Naive thymus-derived CD4-positive, alpha-beta T cell (primary cell): ENCODE measurements around the gene TMEM138. TPM values are rescaled to one million over a fixed set of nuclear protein-coding genes. Genes with fewer than 3 reads are reported as not detected.
A peak's percentile ranks its signal among the peaks of the same experiment; 100 is the strongest.

ENCODE experiments used
- ATAC-seq: fragments of 150-1000 bp; cut with Tn5 transposase; 2 replicates; pipeline ENCODE4 v1.10.0; 2021; ENCODE audit warnings: mild to moderate bottlenecking, moderate library complexity
- CTCF ChIA-PET: fragments of 350-600 bp; sonication (Branson Sonifier 250); formaldehyde crosslinking; loops from one replicate; lab custom pipeline; 2021; ENCODE audit warnings: antibody characterized with exemption; lab: Charles Lee
- POLR2A ChIA-PET: fragments of 350-600 bp; sonication (Branson Sonifier 250); formaldehyde crosslinking; loops from one replicate; lab custom pipeline; 2021; ENCODE audit warnings: antibody characterized with exemption, inconsistent platforms; lab: Charles Lee
- DNase-seq, 9 donors: peaks; one replicate each; pipeline versions ENCODE4 v3.0.0 to v3.0.0-alpha.2; 2020 to 2022; ENCODE audit warnings: mixed read lengths in 1 of 9
- H3K27ac ChIP-seq: one replicate; pipeline ENCODE4 v1.7.0; 2013; ENCODE audit warnings: mild to moderate bottlenecking, low read depth, low read length, moderate library complexity
- H3K27me3 ChIP-seq, 2 donors: one replicate each; pipeline ENCODE4 v1.7.0; 2013; ENCODE audit warnings: low read length in 2 of 2, mild to moderate bottlenecking in 2 of 2, moderate library complexity in 2 of 2; ENCODE audit not compliant: control insufficient read depth in 2 of 2, insufficient read depth in 2 of 2
- H3K36me3 ChIP-seq, 3 experiments: 1 replicate in 2 of 3; 2 replicates in 1 of 3; pipeline ENCODE4 v1.7.0; 2013; ENCODE audit warnings: low read length in 3 of 3, mild to moderate bottlenecking in 3 of 3, moderate library complexity in 1 of 3; ENCODE audit not compliant: insufficient read depth in 3 of 3, control insufficient read depth in 2 of 3
- H3K4me1 ChIP-seq, 2 donors: one replicate each; pipeline ENCODE4 v1.7.0; 2013; ENCODE audit warnings: low read length in 2 of 2, mild to moderate bottlenecking in 2 of 2, moderate library complexity in 1 of 2; ENCODE audit not compliant: control insufficient read depth in 2 of 2, insufficient read depth in 2 of 2
- H3K4me3 ChIP-seq: 2 replicates; pipeline ENCODE4 v1.7.0; 2013; ENCODE audit warnings: mild to moderate bottlenecking, low read length
- H3K9me3 ChIP-seq, 3 experiments: 1 replicate in 2 of 3; 2 replicates in 1 of 3; pipeline ENCODE4 v1.7.0; 2013; ENCODE audit warnings: low read length in 3 of 3; ENCODE audit not compliant: control insufficient read depth in 2 of 3
- H3K27ac Mint-ChIP-seq, 9 donors: one replicate each; pipeline ENCODE4 v1.8.0; 2020 to 2022; ENCODE audit warnings: mixed read lengths in 9 of 9, mild to moderate bottlenecking in 8 of 9, moderate library complexity in 5 of 9, inconsistent platforms in 2 of 9
- H3K27me3 Mint-ChIP-seq, 5 donors: one replicate each; pipeline ENCODE4 v1.8.0; 2021 to 2022; ENCODE audit warnings: mixed read lengths in 5 of 5, mild to moderate bottlenecking in 1 of 5
- H3K36me3 Mint-ChIP-seq, 5 donors: one replicate each; pipeline ENCODE4 v1.8.0; 2020 to 2022; ENCODE audit warnings: mixed read lengths in 5 of 5, mild to moderate bottlenecking in 3 of 5, inconsistent platforms in 1 of 5
- H3K4me1 Mint-ChIP-seq, 7 donors: one replicate each; pipeline ENCODE4 v1.8.0; 2020 to 2022; ENCODE audit warnings: mixed read lengths in 7 of 7, mild to moderate bottlenecking in 3 of 7, inconsistent platforms in 1 of 7
- H3K4me3 Mint-ChIP-seq, 10 donors: one replicate each; pipeline ENCODE4 v1.8.0; 2020 to 2022; ENCODE audit warnings: mild to moderate bottlenecking in 10 of 10, mixed read lengths in 10 of 10, moderate library complexity in 6 of 10, inconsistent platforms in 2 of 10
- H3K9me3 Mint-ChIP-seq, 11 donors: one replicate each; pipeline ENCODE4 v1.8.0; 2020 to 2022; ENCODE audit warnings: mixed read lengths in 11 of 11, mild to moderate bottlenecking in 4 of 11, inconsistent platforms in 1 of 11, moderate library complexity in 1 of 11
- intact Hi-C, 2 donors: fragments of 100-400 bp; cut with micrococcal nuclease; formaldehyde crosslinking; loops; one replicate each; pipeline ENCODE4 v1.15.1; 2023
- polyA plus RNA-seq, 2 donors: library from polyadenylated mRNA; unstranded; fragments of 300-500 nt; fragmentation: Illumina TruSeq; gene quantifications; one replicate each; pipeline ENCODE4 v1.2.3, GENCODE V29; 2021
- total RNA-seq, 6 experiments: library from RNA in 5 of 6; stranded (reverse) in 5 of 6; gene quantifications; 1 replicate in 5 of 6; 2 replicates in 1 of 6; pipeline ENCODE4 v1.2.3 and lab custom pipeline; 2021 to 2026

TMEM138 gene
- total and polyA plus RNA-seq, 7 experiments from 2014 or later, result 42.9 to 65.1 (median 55.6) TPM

GRCh38 chr11:61367406-61367805 is 5.2 kb downstream of the TMEM138 start:
- CTCF ChIA-PET, result interaction anchor here (1.3 to 2.7 kb wide), 2 partner anchors 18 to 31 kb away, joined by 4 to 8 read pairs; no protein-coding TSS in a partner anchor
- Mint-ChIP-seq H3K27ac (no peak overlapping the region), H3K4me3 (no peak overlapping the region), H3K4me1 (peaks cover 12 to 32% (median 17%) of the 10 kb centered on the region in 7 donors), H3K36me3 (peaks cover 0 to 42% (median 8%) of the 10 kb centered on the region in 5 donors), H3K9me3 (no peaks in the 10 kb centered on the region), H3K27me3 (no peaks in the 10 kb centered on the region)
- Histone ChIP-seq H3K9me3 (no peaks in the 10 kb centered on the region), H3K4me1 (peaks cover 10% of the 10 kb centered on the region in 2 donors), H3K36me3 (peaks cover 10 to 65% (median 18%) of the 10 kb centered on the region in 3 experiments), H3K4me3 (no peak overlapping the region), H3K27me3 (no peaks in the 10 kb centered on the region), H3K27ac (no peak overlapping the region)
- intact Hi-C loops, result loop anchor here in 1 of 2 donors (10.0 kb wide), 1 partner anchor 453 kb away; the partner anchor contains the start of gene TMEM109
- POLR2A ChIA-PET, result no interaction called here
- ATAC-seq (no peak), DNase-seq (no peak)

GRCh38 chr11:61368646-61369045 is 6.5 kb downstream of the TMEM138 start:
- peaks cover 2 to 20% (median 5%) of the 10 kb centered on the region in 7 donors for H3K4me1 Mint-ChIP-seq
- DNase-seq (no peak), ATAC-seq (no peak)
- no peaks in the 10 kb centered on the region for H3K27me3 ChIP-seq
- H3K9me3 ChIP-seq, result no peaks in the 10 kb centered on the region
- CTCF ChIA-PET, result interaction anchor here (1.3 to 2.7 kb wide), 3 partner anchors 16 to 33 kb away, joined by 4 to 8 read pairs (median 5); no protein-coding TSS in a partner anchor
- H3K4me3 ChIP-seq, result no peak overlapping the region
- H3K4me3 Mint-ChIP-seq, result no peak overlapping the region
- H3K36me3 Mint-ChIP-seq, result peaks cover 0 to 45% (median 8%) of the 10 kb centered on the region in 5 donors
- H3K36me3 ChIP-seq, result peaks cover 10 to 65% (median 18%) of the 10 kb centered on the region in 3 experiments
- H3K9me3 Mint-ChIP-seq, result no peaks in the 10 kb centered on the region
- POLR2A ChIA-PET, result interaction anchor here (0.6 kb wide), 1 partner anchor 11 kb away, joined by 3 read pairs; no protein-coding TSS in a partner anchor
- H3K4me1 ChIP-seq, result no peaks in the 10 kb centered on the region
- H3K27ac Mint-ChIP-seq, result peak overlapping the region in 1 of 9 donors; percentile 42
- H3K27ac ChIP-seq, result no peak overlapping the region
- intact Hi-C loops, result loop anchor here in 1 of 2 donors (10.0 kb wide), 1 partner anchor 454 kb away; the partner anchor contains the start of gene TMEM109
- H3K27me3 Mint-ChIP-seq, result no peaks in the 10 kb centered on the region

- H3K36me3 ChIP-seq, result peaks cover 10 to 57% (median 18%) of the 10 kb centered on the region in 3 experiments
- intact Hi-C loops, result loop anchor here in 1 of 2 donors (10.0 kb wide), 1 partner anchor 455 kb away; the partner anchor contains the start of gene TMEM109
- no peak overlapping the region for H3K27ac ChIP-seq
- no peak for ATAC-seq
- Mint-ChIP-seq H3K4me1 (peaks cover 0 to 15% (median 0%) of the 10 kb centered on the region in 7 donors), H3K4me3 (no peak overlapping the region), H3K27me3 (no peaks in the 10 kb centered on the region), H3K36me3 (peaks cover 0 to 45% (median 9%) of the 10 kb centered on the region in 5 donors), H3K27ac (peak overlapping the region in 1 of 9 donors; percentile 42), H3K9me3 (no peaks in the 10 kb centered on the region)
- CTCF ChIA-PET, result interaction anchor here (0.6 to 2.7 kb wide), 5 partner anchors 15 to 99 kb away, joined by 3 to 9 read pairs (median 5); no protein-coding TSS in a partner anchor
- POLR2A ChIA-PET, result interaction anchor here (0.5 to 0.8 kb wide), 2 partner anchors 34 to 36 kb away, joined by 3 read pairs; partner anchors contain the start of gene TKFC
- no peaks in the 10 kb centered on the region for H3K27me3 ChIP-seq
- H3K9me3 ChIP-seq, result no peaks in the 10 kb centered on the region
- no peak overlapping the region for H3K4me3 ChIP-seq
- H3K4me1 ChIP-seq, result no peaks in the 10 kb centered on the region
- DNase-seq, result no peak
Observed at GRCh38 chr11:61369372-61370348, 7.5 kb downstream of the TMEM138 start.

GRCh38 chr11:61370349-61371005 is 8.3 kb downstream of the TMEM138 start:
- intact Hi-C loops, result no loop called here
- ChIA-PET POLR2A (interaction anchor here (0.6 kb wide), 1 partner anchor 13 kb away, joined by 4 read pairs; no protein-coding TSS in a partner anchor), CTCF (interaction anchor here (0.6 to 1.7 kb wide), 2 partner anchors 34 to 99 kb away, joined by 3 to 9 read pairs; no protein-coding TSS in a partner anchor)
- Mint-ChIP-seq H3K4me1 (peaks cover 0 to 15% (median 0%) of the 10 kb centered on the region in 7 donors), H3K4me3 (no peak overlapping the region), H3K27me3 (no peaks in the 10 kb centered on the region), H3K36me3 (peaks cover 0 to 49% (median 13%) of the 10 kb centered on the region in 5 donors), H3K9me3 (no peaks in the 10 kb centered on the region), H3K27ac (peak overlapping the region in 1 of 9 donors; percentile 42)
- H3K4me3 ChIP-seq, result no peak overlapping the region
- DNase-seq, result no peak
- H3K4me1 ChIP-seq, result no peaks in the 10 kb centered on the region
- H3K27me3 ChIP-seq, result no peaks in the 10 kb centered on the region
- H3K36me3 ChIP-seq, result peaks cover 10 to 53% (median 18%) of the 10 kb centered on the region in 3 experiments
- no peak overlapping the region for H3K27ac ChIP-seq
- no peak for ATAC-seq
- H3K9me3 ChIP-seq, result no peaks in the 10 kb centered on the region

GRCh38 chr11:61372659-61373420 is 10.7 kb downstream of the TMEM138 start:
- Histone ChIP-seq H3K4me3 (no peak overlapping the region), H3K27ac (no peak overlapping the region), H3K27me3 (no peaks in the 10 kb centered on the region), H3K4me1 (no peaks in the 10 kb centered on the region), H3K36me3 (peaks cover 0 to 33% (median 2%) of the 10 kb centered on the region in 3 experiments), H3K9me3 (no peaks in the 10 kb centered on the region)
- ChIA-PET CTCF (interaction anchor here (0.6 to 2.6 kb wide), 2 partner anchors 13 to 211 kb away, joined by 5 to 10 read pairs; no protein-coding TSS in a partner anchor), POLR2A (interaction anchor here (2.2 kb wide), 1 partner anchor 10 kb away, joined by 6 read pairs; the partner anchor contains the start of gene TMEM138)
- H3K4me1 Mint-ChIP-seq, result peaks cover 0 to 15% (median 0%) of the 10 kb centered on the region in 7 donors
- no peaks in the 10 kb centered on the region for H3K9me3 Mint-ChIP-seq
- DNase-seq (no peak), ATAC-seq (no peak)
- H3K27ac Mint-ChIP-seq, result peak overlapping the region in 1 of 9 donors; percentile 33
- no peaks in the 10 kb centered on the region for H3K27me3 Mint-ChIP-seq
- intact Hi-C loops, result no loop called here
- peaks cover 0 to 45% (median 23%) of the 10 kb centered on the region in 5 donors for H3K36me3 Mint-ChIP-seq
- no peak overlapping the region for H3K4me3 Mint-ChIP-seq
